Endothelial cell of umbilical vein (primary cell): ENCODE data around the gene PRKAR1B. TPM values are rescaled to one million over a fixed set of nuclear protein-coding genes. Genes with fewer than 3 reads are reported as not detected.

ENCODE experiments used
- BruUV-seq: library from RNA; stranded (reverse); fragments of 400-500 nt; replicated peaks from 2 replicates; lab custom pipeline; 2021; lab: Mats Ljungman, UMichigan
- CTCF ChIA-PET: fragments of 300-600, 350-600 bp; sonication (Branson Sonifier 250); formaldehyde crosslinking; loops from one replicate; lab custom pipeline; 2021; ENCODE audit warnings: antibody characterized with exemption, inconsistent platforms; lab: Charles Lee
- POLR2A ChIA-PET: fragments of 300-600, 350-600 bp; sonication (Branson Sonifier 250); formaldehyde crosslinking; loops from one replicate; lab custom pipeline; 2021; ENCODE audit warnings: antibody characterized with exemption, inconsistent platforms; lab: Charles Lee
- DNase-seq: peaks from one replicate; pipeline ENCODE4 v3.0.0-alpha.2; 2011; ENCODE audit warnings: low read depth, low spot score
- FAIRE-seq: peaks from 2 replicates; lab custom pipeline; 2011; peaks lifted over from hg19 to GRCh38; lab: Jason Lieb, UNC
- H2AFZ ChIP-seq: 2 replicates; pipeline ENCODE4 v1.6.0; 2012; ENCODE audit warnings: low read depth, low read length, control low read depth, inconsistent platforms
- H3K27ac ChIP-seq: 2 replicates; pipeline ENCODE4 v1.5.1; 2011; ENCODE audit warnings: low read depth, mild to moderate bottlenecking, control low read depth, low read length, moderate library complexity; ENCODE audit not compliant: insufficient read depth
- H3K27me3 ChIP-seq, 2 experiments: 2 replicates each; pipeline versions ENCODE4 v1.6.0 to v1.6.1; 2011; ENCODE audit warnings: low read length in 2 of 2, mixed read lengths in 1 of 2; ENCODE audit not compliant: control insufficient read depth in 2 of 2, insufficient read depth in 2 of 2
- H3K36me3 ChIP-seq, 2 experiments: 2 replicates in 1 of 2; 3 replicates in 1 of 2; pipeline ENCODE4 v1.5.1; 2011; ENCODE audit warnings: low read length in 2 of 2, mild to moderate bottlenecking in 1 of 2, moderate library complexity in 1 of 2; ENCODE audit not compliant: control insufficient read depth in 2 of 2, insufficient read depth in 2 of 2; ENCODE audit errors: extremely low read depth in 1 of 2
- H3K4me1 ChIP-seq: 3 replicates; pipeline ENCODE4 v1.5.1; 2011; ENCODE audit warnings: mild to moderate bottlenecking, low read length; ENCODE audit not compliant: control insufficient read depth, insufficient read depth; ENCODE audit errors: extremely low read depth
- H3K4me2 ChIP-seq: 2 replicates; pipeline ENCODE4 v1.6.1; 2011; ENCODE audit warnings: low read length, control low read depth, mixed read lengths; ENCODE audit not compliant: insufficient read depth
- H3K4me3 ChIP-seq, 3 experiments: fragments of 200-600 bp in 1 of 3; sonication (generic), shearing (Covaris generic) in 1 of 3; replicated peaks in 1 of 3; 2 replicates each; pipeline ENCODE4 v1.5.1; 2011 to 2016; ENCODE audit warnings: control low read depth in 3 of 3, low read length in 3 of 3, mild to moderate bottlenecking in 2 of 3, inconsistent platforms in 1 of 3, low read depth in 1 of 3, moderate library complexity in 1 of 3; ENCODE audit not compliant: insufficient read depth in 1 of 3
- H3K79me2 ChIP-seq: 2 replicates; pipeline ENCODE4 v1.6.0; 2012; ENCODE audit warnings: low read length, inconsistent platforms; ENCODE audit not compliant: control insufficient read depth, insufficient read depth
- H3K9ac ChIP-seq: replicated peaks from 2 replicates; pipeline ENCODE3; 2011; ENCODE audit warnings: low read length, control low read depth; ENCODE audit not compliant: insufficient read depth; ENCODE audit errors: extremely low read depth
- H3K9me1 ChIP-seq: replicated peaks from 3 replicates; pipeline ENCODE4 v1.6.0; 2011; ENCODE audit warnings: mild to moderate bottlenecking, low read length; ENCODE audit not compliant: control insufficient read depth, insufficient read depth; ENCODE audit errors: extremely low read depth
- H3K9me3 ChIP-seq: replicated peaks from 2 replicates; pipeline ENCODE4 v1.5.1; 2012; ENCODE audit warnings: low read length, inconsistent platforms; ENCODE audit not compliant: control insufficient read depth, insufficient read depth
- H4K20me1 ChIP-seq: replicated peaks from 2 replicates; pipeline ENCODE3; 2011; ENCODE audit warnings: mild to moderate bottlenecking, low read length; ENCODE audit not compliant: control insufficient read depth, insufficient read depth; ENCODE audit errors: extremely low read depth
- CTCF ChIP-seq, 2 donors: IDR thresholded peaks; 1 replicate in 1 of 2; 2 replicates in 1 of 2; pipeline ENCODE4 v1.5.1; 2011; ENCODE audit warnings: low read length in 2 of 2, mild to moderate bottlenecking in 2 of 2, moderate library complexity in 2 of 2, control low read depth in 1 of 2, inconsistent platforms in 1 of 2, low read depth in 1 of 2; ENCODE audit not compliant: insufficient read depth in 1 of 2; ENCODE audit errors: extremely low read depth in 1 of 2
- EZH2 ChIP-seq: IDR thresholded peaks from 2 replicates; pipeline ENCODE4 v1.6.1; 2012; ENCODE audit warnings: borderline replicate concordance, low read depth, mild to moderate bottlenecking, moderate library complexity, low read length, inconsistent platforms; ENCODE audit not compliant: severe bottlenecking
- FOS ChIP-seq: IDR thresholded peaks from 2 replicates; pipeline ENCODE4 v1.6.1; 2011; ENCODE audit warnings: mild to moderate bottlenecking, low read length, moderate library complexity, borderline replicate concordance; ENCODE audit not compliant: insufficient read depth
- GATA2 ChIP-seq: IDR thresholded peaks from 2 replicates; pipeline ENCODE4 v1.7.0; 2011; ENCODE audit warnings: low read depth, mild to moderate bottlenecking, moderate library complexity, mixed read lengths, low read length; ENCODE audit not compliant: insufficient read length, insufficient read depth
- JUN ChIP-seq: IDR thresholded peaks from 2 replicates; pipeline ENCODE4 v1.6.1; 2011; ENCODE audit warnings: borderline replicate concordance, low read depth; ENCODE audit not compliant: insufficient read length, insufficient read depth
- MAX ChIP-seq: IDR thresholded peaks from 2 replicates; pipeline ENCODE4 v1.6.1; 2011; ENCODE audit not compliant: insufficient read depth, insufficient read length
- MYC ChIP-seq: IDR thresholded peaks from one replicate; pipeline ENCODE4 v1.6.1; 2011; ENCODE audit warnings: mild to moderate bottlenecking, low read depth, low read length
- POLR2A ChIP-seq: IDR thresholded peaks from 2 replicates; pipeline ENCODE4 v1.6.1; 2012; ENCODE audit warnings: low read depth, mild to moderate bottlenecking, control low read depth, low read length
- POLR2AphosphoS5 ChIP-seq: IDR thresholded peaks from 2 replicates; pipeline ENCODE4 v1.6.1; 2012; ENCODE audit warnings: low read depth, mild to moderate bottlenecking, control low read depth, low read length, moderate library complexity; ENCODE audit not compliant: insufficient read depth
- dilution Hi-C: fragments of 300-500 bp; cut with MboI; formaldehyde crosslinking; loops from one replicate; pipeline ENCODE4 v1.15.0; 2019; ENCODE audit warnings: low sequenced_read_pairs; ENCODE audit not compliant: extremely low pct_ligation_motif_present
- intact Hi-C: fragments of 100-400 bp; cut with micrococcal nuclease; formaldehyde crosslinking; loops from one replicate; pipeline ENCODE4 v1.10.0; 2022
- polyA plus RNA-seq, 4 experiments: library from polyadenylated mRNA; depleted of rRNA in 3 of 4; stranded (reverse) in 3 of 4; unstranded in 1 of 4; fragments of >200 nt; gene quantifications; 2 replicates each; pipeline versions ENCODE4 v1.2.1 to v1.2.3, GENCODE V29; 2011 to 2012; ENCODE audit warnings: missing spikeins in 1 of 4
- total RNA-seq: library from RNA; stranded (reverse); gene quantifications from 2 replicates; pipeline ENCODE4 v1.2.3, GENCODE V29; 2021

PRKAR1B gene
- total and polyA plus RNA-seq, 2 donors (not counting 3 experiments of a cell fraction or from before 2014, with no cell fraction given) = 15.4 to 29.2 TPM

GRCh38 chr7:524800-525199, 202.3 kb downstream of the PRKAR1B start:
- intact Hi-C loops = no loop called here
- no peak overlapping the region for H3K9ac ChIP-seq
- H3K4me2 ChIP-seq = no peak overlapping the region
- FAIRE-seq (no peak), DNase-seq (no peak)
- no peaks in the 10 kb centered on the region for H3K79me2 ChIP-seq
- no peak overlapping the region for H3K4me3 ChIP-seq
- peaks cover 11% of the 10 kb centered on the region for H3K4me1 ChIP-seq
- no peak overlapping the region for H2AFZ ChIP-seq
- BruUV-seq = no TSS peak
- dilution Hi-C loops = no loop called here
- ChIA-PET CTCF (interaction anchor here (1.8 kb wide), 1 partner anchor 19 kb away, joined by 4 read pairs; no protein-coding TSS in a partner anchor), POLR2A (no interaction called here)
- H3K9me3 ChIP-seq = no peaks in the 10 kb centered on the region
- H3K27me3 ChIP-seq = peaks cover 9 to 11% of the 10 kb centered on the region in 2 experiments
- H3K36me3 ChIP-seq = no peaks in the 10 kb centered on the region
- no peaks in the 10 kb centered on the region for H3K9me1 ChIP-seq
- H3K27ac ChIP-seq = no peak overlapping the region
- no peaks in the 10 kb centered on the region for H4K20me1 ChIP-seq
- TF ChIP-seq GATA2 = no peak
- no peak for TF ChIP-seq POLR2AphosphoS5
- no peak for TF ChIP-seq POLR2A
- no peak for TF ChIP-seq MYC
- TF ChIP-seq MAX = no peak
- TF ChIP-seq FOS = no peak
- TF ChIP-seq EZH2 = no peak
- no peak for TF ChIP-seq JUN
- no peak for TF ChIP-seq CTCF (IDR thresholded peaks at IDR 0.05; ENCODE audit: extremely low read depth in 1 of 2, insufficient read depth in 1 of 2, low read depth in 1 of 2, low read length in 2 of 2)
